ENCODE data around the gene HIVEP2.

HIVEP2 gene

DNA sequence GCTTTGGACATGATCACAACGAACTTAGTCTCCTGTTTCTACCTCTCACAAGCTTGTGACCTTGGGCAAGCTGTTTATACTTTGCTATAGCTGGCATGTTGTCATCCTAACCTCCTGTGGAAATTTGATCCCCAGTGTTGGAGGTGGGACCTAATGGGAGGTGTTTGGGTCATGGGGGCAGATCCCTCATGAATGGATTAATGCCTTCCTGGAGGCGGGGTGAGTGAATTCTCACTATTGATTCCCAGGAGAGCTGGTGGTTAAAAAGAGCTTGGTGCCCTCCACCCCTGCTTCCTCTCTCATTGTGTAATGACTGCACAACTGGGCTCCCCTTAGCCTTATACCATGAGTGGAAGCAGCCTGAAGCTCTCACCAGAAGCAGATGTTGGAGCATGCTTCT lies 228.9 kb downstream of the HIVEP2 start:
- no peaks in the 10 kb centered on the region for H3K9me3 ChIP-seq (ENCODE audit: insufficient read depth, low read depth, low read length)
- no peaks in the 10 kb centered on the region for H3K27me3 ChIP-seq (ENCODE audit: insufficient read depth, low read length)
- H3K27ac ChIP-seq (ENCODE audit: low read length): no peak overlapping the region
- H3K4me3 ChIP-seq (ENCODE audit: low read length): no peak overlapping the region
- H3K4me1 ChIP-seq (ENCODE audit: insufficient read depth, low read length): no peaks in the 10 kb centered on the region; the same call in 1 of the 2 replicates
- H3K9ac ChIP-seq (ENCODE audit: low read depth, low read length): no peak overlapping the region
- no peaks in the 10 kb centered on the region for H3K36me3 ChIP-seq (ENCODE audit: insufficient read depth, low read depth, low read length)

GRCh38 chr6:142714951-142715785 lies 229.8 kb downstream of the HIVEP2 start:
- Histone ChIP-seq H3K27me3 (ENCODE audit: insufficient read depth, low read length) (no peaks in the 10 kb centered on the region), H3K4me3 (ENCODE audit: low read length) (no peak overlapping the region), H3K4me1 (ENCODE audit: insufficient read depth, low read length) (no peaks in the 10 kb centered on the region; the same call in 1 of the 2 replicates), H3K36me3 (ENCODE audit: insufficient read depth, low read depth, low read length) (no peaks in the 10 kb centered on the region), H3K9me3 (ENCODE audit: insufficient read depth, low read depth, low read length) (no peaks in the 10 kb centered on the region), H3K27ac (ENCODE audit: low read length) (no peak overlapping the region), H3K9ac (ENCODE audit: low read depth, low read length) (no peak overlapping the region)

GRCh38 chr6:142713959-142714358 lies 231.0 kb downstream of the HIVEP2 start:
- no peaks in the 10 kb centered on the region for H3K9me3 ChIP-seq (ENCODE audit: insufficient read depth, low read depth, low read length)

DNA sequence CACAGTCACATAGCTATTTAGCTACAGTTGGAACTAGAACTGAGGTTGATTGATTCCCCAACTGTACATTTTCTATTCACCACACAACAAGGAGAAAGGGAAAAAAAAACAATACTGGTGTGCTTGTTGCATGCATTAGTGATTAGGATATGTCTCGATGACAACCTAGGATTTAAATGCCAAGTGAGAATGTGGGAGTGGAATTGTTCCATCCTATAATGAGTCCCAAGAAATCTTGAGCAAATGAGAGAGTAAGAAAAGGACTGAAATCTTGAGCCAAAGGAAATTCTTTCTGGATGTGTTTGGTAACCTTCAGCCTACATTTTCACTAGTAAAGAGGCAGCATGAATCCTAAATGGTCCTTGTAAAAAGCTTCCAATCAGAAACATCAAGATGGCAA lies 232.7 kb downstream of the HIVEP2 start:
- Histone ChIP-seq H3K9ac (ENCODE audit: low read depth, low read length) (no peak overlapping the region), H3K27me3 (ENCODE audit: insufficient read depth, low read length) (no peaks in the 10 kb centered on the region), H3K9me3 (ENCODE audit: insufficient read depth, low read depth, low read length) (no peaks in the 10 kb centered on the region), H3K36me3 (ENCODE audit: insufficient read depth, low read depth, low read length) (no peaks in the 10 kb centered on the region), H3K4me3 (ENCODE audit: low read length) (no peak overlapping the region), H3K27ac (ENCODE audit: low read length) (no peak overlapping the region), H3K4me1 (ENCODE audit: insufficient read depth, low read length) (no peaks in the 10 kb centered on the region; the same call in 1 of the 2 replicates)

More at GRCh38 chr6:142713959-142714358, 231.0 kb downstream of the HIVEP2 start:
- Histone ChIP-seq H3K36me3 (ENCODE audit: insufficient read depth, low read depth, low read length) (no peaks in the 10 kb centered on the region), H3K9ac (ENCODE audit: low read depth, low read length) (no peak overlapping the region), H3K4me1 (ENCODE audit: insufficient read depth, low read length) (no peaks in the 10 kb centered on the region; the same call in 1 of the 2 replicates), H3K27me3 (ENCODE audit: insufficient read depth, low read length) (no peaks in the 10 kb centered on the region), H3K4me3 (ENCODE audit: low read length) (no peak overlapping the region), H3K27ac (ENCODE audit: low read length) (no peak overlapping the region)

GRCh38 chr6:142708651-142709050 lies 236.3 kb downstream of the HIVEP2 start:
- Histone ChIP-seq H3K9ac (ENCODE audit: low read depth, low read length) (no peak overlapping the region), H3K9me3 (ENCODE audit: insufficient read depth, low read depth, low read length) (no peaks in the 10 kb centered on the region), H3K27ac (ENCODE audit: low read length) (no peak overlapping the region), H3K4me1 (ENCODE audit: insufficient read depth, low read length) (no peaks in the 10 kb centered on the region), H3K27me3 (ENCODE audit: insufficient read depth, low read length) (no peaks in the 10 kb centered on the region), H3K4me3 (ENCODE audit: low read length) (no peak overlapping the region), H3K36me3 (ENCODE audit: insufficient read depth, low read depth, low read length) (no peaks in the 10 kb centered on the region)

- Histone ChIP-seq H3K27me3 (ENCODE audit: insufficient read depth, low read length) (no peaks in the 10 kb centered on the region), H3K27ac (ENCODE audit: low read length) (no peak overlapping the region), H3K4me3 (ENCODE audit: low read length) (no peak overlapping the region), H3K9ac (ENCODE audit: low read depth, low read length) (no peak overlapping the region), H3K36me3 (ENCODE audit: insufficient read depth, low read depth, low read length) (no peaks in the 10 kb centered on the region), H3K9me3 (ENCODE audit: insufficient read depth, low read depth, low read length) (no peaks in the 10 kb centered on the region), H3K4me1 (ENCODE audit: insufficient read depth, low read length) (0 out of 2 replicates have a peak, but pooled peaks cover 4% of the 10 kb centered on the region)
Measured at GRCh38 chr6:142707255-142707654, 237.7 kb downstream of the HIVEP2 start.

GRCh38 chr6:142706210-142706609 lies 238.8 kb downstream of the HIVEP2 start:
- no peak overlapping the region for H3K9ac ChIP-seq (ENCODE audit: low read depth, low read length)
- no peak overlapping the region for H3K27ac ChIP-seq (ENCODE audit: low read length)
- no peaks in the 10 kb centered on the region for H3K36me3 ChIP-seq (ENCODE audit: insufficient read depth, low read depth, low read length)
- no peaks in the 10 kb centered on the region for H3K27me3 ChIP-seq (ENCODE audit: insufficient read depth, low read length)
- no peak overlapping the region for H3K4me3 ChIP-seq (ENCODE audit: low read length)
- H3K4me1 ChIP-seq (ENCODE audit: insufficient read depth, low read length): 0 out of 2 replicates have a peak, but pooled peaks cover 4% of the 10 kb centered on the region
- no peaks in the 10 kb centered on the region for H3K9me3 ChIP-seq (ENCODE audit: insufficient read depth, low read depth, low read length)

DNA sequence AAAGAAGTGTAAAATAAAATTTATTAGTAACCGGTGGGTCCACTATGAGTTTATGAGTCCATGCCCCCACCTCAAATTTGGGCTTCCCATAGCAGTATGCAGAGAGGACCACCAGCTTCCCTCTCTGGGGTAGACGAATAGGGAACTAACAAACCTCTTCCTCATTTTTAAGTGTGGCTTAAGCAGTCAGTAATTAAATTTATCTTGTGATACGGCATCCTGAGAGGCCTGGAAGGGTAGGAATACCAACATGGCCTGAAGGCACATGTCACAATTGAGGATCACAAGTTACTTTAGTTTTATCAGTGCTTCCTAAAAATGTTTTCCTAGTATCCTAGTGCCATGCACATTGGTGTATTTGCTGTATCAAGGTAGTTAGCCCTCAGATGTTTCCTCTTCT lies 239.9 kb downstream of the HIVEP2 start:
- no peaks in the 10 kb centered on the region for H3K36me3 ChIP-seq (ENCODE audit: insufficient read depth, low read depth, low read length)
- H3K4me1 ChIP-seq (ENCODE audit: insufficient read depth, low read length): 0 out of 2 replicates have a peak, but pooled peaks cover 4% of the 10 kb centered on the region
- H3K27me3 ChIP-seq (ENCODE audit: insufficient read depth, low read length): no peaks in the 10 kb centered on the region
- H3K9me3 ChIP-seq (ENCODE audit: insufficient read depth, low read depth, low read length): no peaks in the 10 kb centered on the region
- no peak overlapping the region for H3K27ac ChIP-seq (ENCODE audit: low read length)
- no peak overlapping the region for H3K4me3 ChIP-seq (ENCODE audit: low read length)
- no peak overlapping the region for H3K9ac ChIP-seq (ENCODE audit: low read depth, low read length)

DNA sequence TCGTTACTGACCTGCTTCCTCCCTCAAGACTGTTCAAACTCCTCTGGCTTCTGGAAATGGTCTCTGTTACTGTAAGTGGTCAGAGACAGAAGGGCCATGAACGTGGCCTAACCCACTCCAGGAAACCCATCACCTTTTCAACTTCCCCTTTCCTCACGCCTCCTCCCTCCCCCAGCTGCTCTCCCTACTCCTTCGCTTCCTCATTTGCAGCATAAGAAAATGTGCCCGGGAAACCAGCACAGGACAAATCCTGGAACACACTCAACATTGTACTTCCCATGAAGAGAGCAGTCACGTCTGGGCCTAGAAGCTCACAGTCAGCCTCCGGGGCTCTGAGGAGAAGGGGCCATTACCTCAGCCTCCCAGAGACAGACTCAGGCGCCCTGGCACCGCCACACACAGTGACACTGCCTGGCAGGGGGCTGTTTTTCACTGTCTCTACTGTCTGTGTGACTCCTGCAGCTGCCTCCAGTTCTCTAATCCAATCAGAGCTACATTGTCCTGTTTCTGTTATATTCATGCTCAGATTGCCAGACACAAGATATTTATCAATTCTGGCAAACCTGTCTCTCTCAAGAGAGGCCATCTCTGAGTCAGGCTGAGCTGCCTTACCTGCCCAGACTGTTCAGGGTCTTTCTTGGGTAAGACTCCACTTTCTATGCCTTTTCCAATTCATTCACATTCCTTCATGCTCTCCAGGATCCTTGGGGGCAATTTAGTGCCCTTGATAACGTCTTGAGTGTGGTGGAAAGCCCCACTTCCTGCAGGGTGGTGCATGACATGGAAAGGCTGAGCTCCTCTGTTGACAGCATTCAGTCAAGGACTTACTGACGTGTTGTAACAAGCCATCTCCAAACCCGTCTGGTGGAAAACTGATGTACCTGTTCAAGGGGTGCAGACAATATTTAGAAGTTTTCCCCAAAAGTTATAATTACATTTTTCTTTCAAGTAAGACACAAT lies 242.2 kb downstream of the HIVEP2 start:
- no peaks in the 10 kb centered on the region for H3K27me3 ChIP-seq (ENCODE audit: insufficient read depth, low read length)
- 0 out of 2 replicates have a peak, but pooled peaks cover 4% of the 10 kb centered on the region for H3K4me1 ChIP-seq (ENCODE audit: insufficient read depth, low read length)
- H3K9ac ChIP-seq (ENCODE audit: low read depth, low read length): no peak overlapping the region
- no peak overlapping the region for H3K27ac ChIP-seq (ENCODE audit: low read length)
- no peaks in the 10 kb centered on the region for H3K36me3 ChIP-seq (ENCODE audit: insufficient read depth, low read depth, low read length)
- H3K9me3 ChIP-seq (ENCODE audit: insufficient read depth, low read depth, low read length): no peaks in the 10 kb centered on the region
- no peak overlapping the region; the same call in 1 of the 2 replicates for H3K4me3 ChIP-seq (ENCODE audit: low read length)

All from iPS-20b (cell line).